ENCODE measurements around the gene PKIB.
A peak's percentile ranks its signal among the peaks of the same experiment; 100 is the strongest.
"Not testable (repeated sequence)": the region's sequence is repeated elsewhere in the genome, so short reads cannot be mapped to it uniquely, and the experiment has no call there.

The PKIB gene

GRCh38 chr6:122609881-122610689 is at the start of gene PKIB:
Gene PKIB, plus strand, starts transcription at chr6:122610405. Its CDS starts 107,390 bp downstream, at chr6:122717795.
- peak; percentile 91 for DNase-seq

GRCh38 chr6:122563364-122564052 is 46.7 kb upstream of the PKIB start:
- DNase-seq: no peak

GRCh38 chr6:122564230-122564629 is 46.0 kb upstream of the PKIB start:
- no peak for DNase-seq

- no peak for DNase-seq
These were observed 44.5 kb upstream of the PKIB start for GRCh38 chr6:122565708-122566107.

GRCh38 chr6:122567034-122567433 is 43.2 kb upstream of the PKIB start:
- DNase-seq: peak; percentile 38

GRCh38 chr6:122568350-122568749 is 41.9 kb upstream of the PKIB start:
- DNase-seq: no peak

GRCh38 chr6:122568797-122569221 is 41.4 kb upstream of the PKIB start:
- peak; percentile 38 for DNase-seq

GRCh38 chr6:122569230-122569771 is 40.9 kb upstream of the PKIB start:
- DNase-seq: no peak

GRCh38 chr6:122571888-122572287 is 38.3 kb upstream of the PKIB start:
- peak; percentile 56 for DNase-seq

GRCh38 chr6:122576888-122577287 is 33.3 kb upstream of the PKIB start:
- no peak for DNase-seq

- no peak for DNase-seq
These were observed 31.2 kb upstream of the PKIB start for GRCh38 chr6:122578961-122579360.

GRCh38 chr6:122580737-122581136 is 29.5 kb upstream of the PKIB start:
- peak; percentile 58 for DNase-seq

- DNase-seq: no peak
These were observed 21.1 kb upstream of the PKIB start for GRCh38 chr6:122589115-122589514.

GRCh38 chr6:122598295-122598694 is 11.9 kb upstream of the PKIB start:
- DNase-seq: not testable (repeated sequence)

GRCh38 chr6:122604676-122605075 is 5.5 kb upstream of the PKIB start:
- no peak for DNase-seq

- peak; percentile 59 for DNase-seq
These were observed 668 bp downstream of the PKIB start for GRCh38 chr6:122610690-122611455.

GRCh38 chr6:122612838-122613237 is 2.6 kb downstream of the PKIB start:
- DNase-seq: peak; percentile 26

GRCh38 chr6:122614303-122614702 is 4.1 kb downstream of the PKIB start:
- no peak for DNase-seq

GRCh38 chr6:122615409-122615808 is 5.2 kb downstream of the PKIB start:
- no peak for DNase-seq

GRCh38 chr6:122616877-122617276 is 6.7 kb downstream of the PKIB start:
- DNase-seq: no peak

GRCh38 chr6:122619309-122619708 is 9.1 kb downstream of the PKIB start:
- DNase-seq: no peak

GRCh38 chr6:122620428-122620827 is 10.2 kb downstream of the PKIB start:
- no peak for DNase-seq

GRCh38 chr6:122620902-122621301 is 10.7 kb downstream of the PKIB start:
- DNase-seq: no peak

Data from OCI-M1 (cell line).